Astrocyte (in vitro differentiated cells and primary cell): ENCODE measurements around the gene MUC6. TPM values are rescaled to one million over a fixed set of nuclear protein-coding genes. Genes with fewer than 3 reads are reported as not detected.

Experiments used
- DNase-seq: peaks from one replicate; pipeline ENCODE4 v3.0.0-alpha.2; 2010; ENCODE audit warnings: low read depth
- FAIRE-seq: peaks from 2 replicates; lab custom pipeline; 2011; peaks lifted over from hg19 to GRCh38; lab: Jason Lieb, UNC
- H2AFZ ChIP-seq: 2 replicates; pipeline ENCODE4 v1.6.0; 2012; ENCODE audit warnings: low read depth, low read length, inconsistent platforms
- H3K27ac ChIP-seq: 2 replicates; pipeline ENCODE4 v1.5.1; 2011; ENCODE audit warnings: low read depth, low read length, inconsistent platforms
- H3K27me3 ChIP-seq: 2 replicates; pipeline ENCODE4 v1.6.0; 2011; ENCODE audit warnings: low read length, inconsistent platforms; ENCODE audit not compliant: insufficient read depth
- H3K36me3 ChIP-seq: 2 replicates; pipeline ENCODE4 v1.5.1; 2011; ENCODE audit warnings: low read length, inconsistent platforms; ENCODE audit not compliant: insufficient read depth
- H3K4me1 ChIP-seq: 2 replicates; pipeline ENCODE4 v1.5.1; 2011; ENCODE audit warnings: low read length, inconsistent platforms; ENCODE audit not compliant: insufficient read depth
- H3K4me2 ChIP-seq: 2 replicates; pipeline ENCODE4 v1.6.0; 2012; ENCODE audit warnings: low read length, inconsistent platforms
- H3K4me3 ChIP-seq: 2 replicates; pipeline ENCODE4 v1.5.1; 2011; ENCODE audit warnings: low read depth, mild to moderate bottlenecking, low read length, inconsistent platforms; ENCODE audit not compliant: insufficient read depth
- H3K79me2 ChIP-seq: 2 replicates; pipeline ENCODE4 v1.6.0; 2012; ENCODE audit warnings: mild to moderate bottlenecking, low read length, inconsistent platforms; ENCODE audit not compliant: insufficient read depth
- H3K9ac ChIP-seq: 2 replicates; pipeline ENCODE4 v1.6.0; 2012; ENCODE audit warnings: mild to moderate bottlenecking, low read length, inconsistent platforms
- H3K9me3 ChIP-seq: 2 replicates; pipeline ENCODE4 v1.5.1; 2012; ENCODE audit warnings: low read depth, mild to moderate bottlenecking, low read length, inconsistent platforms; ENCODE audit not compliant: insufficient read depth
- H4K20me1 ChIP-seq: 2 replicates; pipeline ENCODE4 v1.6.0; 2012; ENCODE audit warnings: low read length, inconsistent platforms; ENCODE audit not compliant: insufficient read depth
- H3K27ac Mint-ChIP-seq: one replicate; pipeline ENCODE4 v1.8.0; 2021; ENCODE audit warnings: mild to moderate bottlenecking, mixed read lengths; ENCODE audit not compliant: unreplicated experiment
- H3K27me3 Mint-ChIP-seq: one replicate; pipeline ENCODE4 v1.8.0; 2021; ENCODE audit warnings: low read depth, mixed read lengths; ENCODE audit not compliant: unreplicated experiment
- H3K36me3 Mint-ChIP-seq: one replicate; pipeline ENCODE4 v1.8.0; 2021; ENCODE audit warnings: low read depth, mixed read lengths; ENCODE audit not compliant: unreplicated experiment
- H3K4me1 Mint-ChIP-seq: one replicate; pipeline ENCODE4 v1.8.0; 2021; ENCODE audit warnings: low read depth, mixed read lengths; ENCODE audit not compliant: unreplicated experiment
- H3K4me3 Mint-ChIP-seq: one replicate; pipeline ENCODE4 v1.8.0; 2021; ENCODE audit warnings: mild to moderate bottlenecking, moderate library complexity, mixed read lengths; ENCODE audit not compliant: unreplicated experiment
- H3K9me3 Mint-ChIP-seq: one replicate; pipeline ENCODE4 v1.8.0; 2021; ENCODE audit warnings: mild to moderate bottlenecking, mixed read lengths; ENCODE audit not compliant: unreplicated experiment
- EZH2 ChIP-seq: IDR thresholded peaks from 2 replicates; pipeline ENCODE4 v1.6.1; 2012; ENCODE audit warnings: mild to moderate bottlenecking, low read length, inconsistent platforms; ENCODE audit not compliant: insufficient read depth
- total RNA-seq: library from RNA; stranded (reverse); gene quantifications from 2 replicates; pipeline ENCODE4 v1.2.1, GENCODE V29; 2021
- TF ChIP-seq, protein P1 (sequence below): IDR thresholded peaks from 2 replicates; pipeline ENCODE4 v1.5.1; 2011; ENCODE audit warnings: low read depth, mild to moderate bottlenecking, inconsistent platforms, low read length, moderate library complexity; ENCODE audit not compliant: insufficient read depth

The MUC6 gene
- total RNA-seq, 1 donor from 2014 or later = not detected

DNA sequence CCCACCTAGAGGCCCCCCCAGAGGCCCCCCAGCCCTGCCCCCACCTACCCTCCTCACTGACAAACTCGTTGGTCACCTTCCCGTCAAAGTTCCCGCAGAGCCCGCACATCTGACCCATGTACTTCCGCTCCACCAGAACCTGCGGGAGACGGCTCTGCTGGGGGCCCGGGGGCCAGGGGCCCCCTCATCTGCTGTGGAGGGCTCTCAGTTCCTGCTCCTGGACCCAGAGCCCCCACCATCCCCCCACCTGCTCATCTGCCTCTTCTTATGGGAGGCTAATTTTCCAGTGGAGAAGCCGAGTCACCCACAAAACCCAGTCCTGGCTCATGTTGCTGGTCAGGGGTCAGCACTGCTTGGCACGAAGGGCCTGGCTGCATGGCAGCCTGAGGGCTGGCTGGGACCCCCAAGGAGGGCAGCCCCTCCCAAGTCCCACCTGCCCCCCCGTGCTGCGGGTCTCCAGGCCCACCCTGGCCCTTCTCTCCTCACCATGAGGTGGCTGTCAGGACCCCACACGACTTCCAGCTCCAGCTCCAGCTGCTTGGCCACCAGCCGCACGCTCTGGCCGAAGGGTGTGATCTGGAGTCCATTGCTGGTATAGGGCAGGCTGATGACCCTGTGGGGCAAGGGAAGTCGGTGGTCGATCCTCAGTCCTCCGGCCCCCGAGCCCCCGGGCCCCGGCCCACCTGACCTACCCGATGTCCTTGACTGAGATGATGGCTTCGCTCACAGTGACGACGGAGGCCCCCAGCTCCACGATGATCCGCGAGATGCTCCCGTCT lies 5.2 kb downstream of the MUC6 start:
- no peaks in the 10 kb centered on the region for H3K36me3 ChIP-seq
- H3K27me3 ChIP-seq = no peaks in the 10 kb centered on the region
- no peak overlapping the region for H3K27ac ChIP-seq
- Mint-ChIP-seq H3K4me1 (no peaks in the 10 kb centered on the region), H3K36me3 (peaks cover 2% of the 10 kb centered on the region), H3K9me3 (no peaks in the 10 kb centered on the region), H3K27me3 (peaks cover 4% of the 10 kb centered on the region), H3K4me3 (no peak overlapping the region), H3K27ac (no peak overlapping the region)
- TF ChIP-seq EZH2 = no peak
- TF ChIP-seq, protein P1, sequence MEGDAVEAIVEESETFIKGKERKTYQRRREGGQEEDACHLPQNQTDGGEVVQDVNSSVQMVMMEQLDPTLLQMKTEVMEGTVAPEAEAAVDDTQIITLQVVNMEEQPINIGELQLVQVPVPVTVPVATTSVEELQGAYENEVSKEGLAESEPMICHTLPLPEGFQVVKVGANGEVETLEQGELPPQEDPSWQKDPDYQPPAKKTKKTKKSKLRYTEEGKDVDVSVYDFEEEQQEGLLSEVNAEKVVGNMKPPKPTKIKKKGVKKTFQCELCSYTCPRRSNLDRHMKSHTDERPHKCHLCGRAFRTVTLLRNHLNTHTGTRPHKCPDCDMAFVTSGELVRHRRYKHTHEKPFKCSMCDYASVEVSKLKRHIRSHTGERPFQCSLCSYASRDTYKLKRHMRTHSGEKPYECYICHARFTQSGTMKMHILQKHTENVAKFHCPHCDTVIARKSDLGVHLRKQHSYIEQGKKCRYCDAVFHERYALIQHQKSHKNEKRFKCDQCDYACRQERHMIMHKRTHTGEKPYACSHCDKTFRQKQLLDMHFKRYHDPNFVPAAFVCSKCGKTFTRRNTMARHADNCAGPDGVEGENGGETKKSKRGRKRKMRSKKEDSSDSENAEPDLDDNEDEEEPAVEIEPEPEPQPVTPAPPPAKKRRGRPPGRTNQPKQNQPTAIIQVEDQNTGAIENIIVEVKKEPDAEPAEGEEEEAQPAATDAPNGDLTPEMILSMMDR = no peak
- no peaks in the 10 kb centered on the region for H3K4me1 ChIP-seq
- no peaks in the 10 kb centered on the region for H3K79me2 ChIP-seq
- FAIRE-seq = no peak
- no peak overlapping the region for H3K4me3 ChIP-seq
- H3K4me2 ChIP-seq = no peak overlapping the region
- H2AFZ ChIP-seq = no peak overlapping the region
- DNase-seq = no peak
- peaks cover 4% of the 10 kb centered on the region for H4K20me1 ChIP-seq
- H3K9me3 ChIP-seq = no peaks in the 10 kb centered on the region
- no peak overlapping the region for H3K9ac ChIP-seq

GRCh38 chr11:1030556-1030955 lies 6.0 kb downstream of the MUC6 start:
- no peaks in the 10 kb centered on the region for H3K9me3 ChIP-seq
- no peak overlapping the region for H3K4me2 ChIP-seq
- no peak overlapping the region for H3K9ac ChIP-seq
- no peaks in the 10 kb centered on the region for H3K4me1 ChIP-seq
- no peaks in the 10 kb centered on the region for H3K36me3 ChIP-seq
- FAIRE-seq (no peak), DNase-seq (no peak)
- TF ChIP-seq, protein P1 = no peak
- no peak for TF ChIP-seq EZH2
- Mint-ChIP-seq H3K9me3 (no peaks in the 10 kb centered on the region), H3K4me3 (no peak overlapping the region), H3K27me3 (peaks cover 4% of the 10 kb centered on the region), H3K4me1 (no peaks in the 10 kb centered on the region), H3K27ac (no peak overlapping the region), H3K36me3 (peaks cover 2% of the 10 kb centered on the region)
- no peaks in the 10 kb centered on the region for H3K27me3 ChIP-seq
- H3K4me3 ChIP-seq = no peak overlapping the region
- peaks cover 4% of the 10 kb centered on the region for H4K20me1 ChIP-seq
- H2AFZ ChIP-seq = no peak overlapping the region
- no peaks in the 10 kb centered on the region for H3K79me2 ChIP-seq
- H3K27ac ChIP-seq = no peak overlapping the region

GRCh38 chr11:1030086-1030485 lies 6.4 kb downstream of the MUC6 start:
- peaks cover 4% of the 10 kb centered on the region for H4K20me1 ChIP-seq
- no peaks in the 10 kb centered on the region for H3K9me3 ChIP-seq
- Mint-ChIP-seq H3K9me3 (no peaks in the 10 kb centered on the region), H3K27me3 (peaks cover 4% of the 10 kb centered on the region), H3K4me1 (no peaks in the 10 kb centered on the region), H3K4me3 (no peak overlapping the region), H3K27ac (no peak overlapping the region), H3K36me3 (peaks cover 2% of the 10 kb centered on the region)
- H3K79me2 ChIP-seq = no peaks in the 10 kb centered on the region
- no peak overlapping the region for H3K4me3 ChIP-seq
- no peak overlapping the region for H2AFZ ChIP-seq
- DNase-seq (no peak), FAIRE-seq (no peak)
- no peak overlapping the region for H3K27ac ChIP-seq
- H3K4me1 ChIP-seq = no peaks in the 10 kb centered on the region
- no peak for TF ChIP-seq EZH2
- TF ChIP-seq, protein P1 = no peak
- no peaks in the 10 kb centered on the region for H3K27me3 ChIP-seq
- no peak overlapping the region for H3K9ac ChIP-seq
- no peaks in the 10 kb centered on the region for H3K36me3 ChIP-seq
- no peak overlapping the region for H3K4me2 ChIP-seq
